Hepatocyte (in vitro differentiated cells): Measurements from ENCODE around the gene CATSPER4.

Experiments
- EZH2 ChIP-seq: fragments of 200-600 bp; sonication (generic); IDR thresholded peaks from 2 replicates; pipeline ENCODE4 v1.6.1; 2016; ENCODE audit warnings: antibody characterized with exemption, mild to moderate bottlenecking, borderline replicate concordance
- EZH2phosphoT487 ChIP-seq: fragments of 200-600 bp; sonication (generic); IDR thresholded peaks from one replicate; pipeline ENCODE4 v1.6.1; 2018; ENCODE audit warnings: antibody characterized with exemption, mild to moderate bottlenecking, low read depth, moderate library complexity; ENCODE audit not compliant: unreplicated experiment, severe bottlenecking
- TF ChIP-seq, protein P1 (sequence below): fragments of 200-600 bp; sonication (generic); IDR thresholded peaks from 2 replicates; pipeline ENCODE4 v1.5.1; 2016; ENCODE audit warnings: antibody characterized with exemption, mild to moderate bottlenecking; ENCODE audit not compliant: poor library complexity

DNA sequence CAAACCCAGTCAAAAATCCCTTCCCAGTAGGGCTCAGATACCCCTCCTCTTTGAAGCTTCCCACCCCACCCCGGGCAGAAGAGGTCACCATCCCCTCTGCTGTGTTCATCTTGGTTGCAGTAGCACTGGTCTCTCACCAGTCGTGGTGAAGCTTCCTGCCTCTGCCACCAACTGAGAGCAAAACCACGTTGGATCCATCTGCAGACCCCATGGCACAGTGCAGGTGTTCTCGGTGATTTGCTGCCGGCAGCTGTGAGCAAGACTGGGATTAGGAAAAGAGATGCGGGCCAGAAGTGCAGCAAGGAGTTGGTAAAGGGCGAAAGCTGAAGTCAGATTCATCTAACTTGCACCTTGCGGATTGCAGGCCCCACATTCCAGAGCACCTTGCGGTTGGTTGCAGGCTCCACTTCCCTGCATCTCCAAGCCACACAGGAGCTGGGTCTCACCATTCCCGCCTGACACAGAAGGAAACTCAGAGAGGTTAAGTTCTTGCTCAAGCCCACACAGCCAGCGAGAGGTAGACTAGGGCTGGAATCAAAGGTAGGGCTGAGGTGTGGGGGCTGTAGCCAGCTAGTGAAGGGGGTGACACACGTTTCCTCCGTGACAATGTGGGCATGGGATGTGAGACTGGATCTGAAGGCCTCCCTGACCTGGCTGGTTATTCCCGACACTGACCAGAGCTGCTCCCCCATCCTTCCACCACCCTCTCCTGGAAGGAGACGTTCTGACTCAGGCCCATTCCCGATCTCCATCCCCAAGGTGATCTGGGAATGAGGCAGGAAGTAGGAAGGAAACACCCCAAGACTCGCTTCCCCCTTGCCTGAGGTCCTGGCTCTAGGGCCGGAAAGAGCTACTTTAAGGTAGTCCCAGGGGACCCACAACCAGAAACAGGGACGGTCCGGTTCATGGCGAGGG, 34.8 kb upstream of the CATSPER4 start:
- no peak for TF ChIP-seq EZH2
- TF ChIP-seq, protein P1, sequence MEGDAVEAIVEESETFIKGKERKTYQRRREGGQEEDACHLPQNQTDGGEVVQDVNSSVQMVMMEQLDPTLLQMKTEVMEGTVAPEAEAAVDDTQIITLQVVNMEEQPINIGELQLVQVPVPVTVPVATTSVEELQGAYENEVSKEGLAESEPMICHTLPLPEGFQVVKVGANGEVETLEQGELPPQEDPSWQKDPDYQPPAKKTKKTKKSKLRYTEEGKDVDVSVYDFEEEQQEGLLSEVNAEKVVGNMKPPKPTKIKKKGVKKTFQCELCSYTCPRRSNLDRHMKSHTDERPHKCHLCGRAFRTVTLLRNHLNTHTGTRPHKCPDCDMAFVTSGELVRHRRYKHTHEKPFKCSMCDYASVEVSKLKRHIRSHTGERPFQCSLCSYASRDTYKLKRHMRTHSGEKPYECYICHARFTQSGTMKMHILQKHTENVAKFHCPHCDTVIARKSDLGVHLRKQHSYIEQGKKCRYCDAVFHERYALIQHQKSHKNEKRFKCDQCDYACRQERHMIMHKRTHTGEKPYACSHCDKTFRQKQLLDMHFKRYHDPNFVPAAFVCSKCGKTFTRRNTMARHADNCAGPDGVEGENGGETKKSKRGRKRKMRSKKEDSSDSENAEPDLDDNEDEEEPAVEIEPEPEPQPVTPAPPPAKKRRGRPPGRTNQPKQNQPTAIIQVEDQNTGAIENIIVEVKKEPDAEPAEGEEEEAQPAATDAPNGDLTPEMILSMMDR = no peak
- no peak for TF ChIP-seq EZH2phosphoT487
